MM.1S (cell line): Measurements from ENCODE around the gene PPP6R2.

ENCODE experiments used
- DNase-seq: peaks from one replicate; pipeline ENCODE4 v3.0.0-alpha.2; 2015
- H2AFZ ChIP-seq: fragments of 300-600 bp; sonication (generic); 2 replicates; pipeline ENCODE4 v1.6.0; 2016; ENCODE audit warnings: antibody characterized with exemption, low read length
- H3F3A ChIP-seq: fragments of 300-600 bp; sonication (generic); 2 replicates; pipeline ENCODE4 v1.6.1; 2016; ENCODE audit warnings: mild to moderate bottlenecking, antibody characterized with exemption, low read length, moderate library complexity, mixed read lengths; ENCODE audit not compliant: insufficient read depth
- H3K27ac ChIP-seq: fragments of 300-600 bp; sonication (generic); 2 replicates; pipeline ENCODE4 v1.5.1; 2016; ENCODE audit warnings: mild to moderate bottlenecking, low read length
- H3K27me3 ChIP-seq: fragments of 300-600 bp; sonication (generic); replicated peaks from 2 replicates; pipeline ENCODE4 v1.6.0; 2016; ENCODE audit warnings: low read length; ENCODE audit not compliant: insufficient read depth
- H3K36me3 ChIP-seq: fragments of 300-600 bp; sonication (generic); replicated peaks from 2 replicates; pipeline ENCODE4 v1.6.1; 2016; ENCODE audit warnings: mild to moderate bottlenecking, low read length, mixed read lengths; ENCODE audit not compliant: insufficient read depth
- H3K4me1 ChIP-seq: fragments of 300-600 bp; sonication (generic); 2 replicates; pipeline ENCODE4 v1.6.1; 2016; ENCODE audit warnings: low read length, mixed read lengths
- H3K4me2 ChIP-seq: fragments of 300-600 bp; sonication (generic); 2 replicates; pipeline ENCODE4 v1.6.0; 2016; ENCODE audit warnings: low read depth, low read length
- H3K4me3 ChIP-seq: fragments of 300-600 bp; sonication (generic); 2 replicates; pipeline ENCODE4 v1.5.1; 2016; ENCODE audit warnings: low read length, mixed read lengths
- H3K79me2 ChIP-seq: fragments of 300-600 bp; sonication (generic); 2 replicates; pipeline ENCODE4 v1.6.1; 2016; ENCODE audit warnings: mixed run types, low read length, mixed read lengths
- H3K9ac ChIP-seq: fragments of 300-600 bp; sonication (generic); 2 replicates; pipeline ENCODE4 v1.6.1; 2016; ENCODE audit warnings: low read length, mixed read lengths
- H3K9me2 ChIP-seq: fragments of 300-600 bp; sonication (generic); replicated peaks from 2 replicates; pipeline ENCODE4 v1.6.1; 2016; ENCODE audit warnings: mild to moderate bottlenecking, low read length, mixed read lengths; ENCODE audit not compliant: insufficient read depth
- H3K9me3 ChIP-seq: fragments of 300-600 bp; sonication (generic); replicated peaks from 2 replicates; pipeline ENCODE4 v1.6.1; 2016; ENCODE audit warnings: mild to moderate bottlenecking, low read length, mixed read lengths; ENCODE audit not compliant: insufficient read depth
- H4K20me1 ChIP-seq: fragments of 300-600 bp; sonication (generic); 2 replicates; pipeline ENCODE4 v1.6.1; 2016; ENCODE audit warnings: mild to moderate bottlenecking, low read length, moderate library complexity, mixed read lengths; ENCODE audit not compliant: insufficient read depth
- CTCF ChIP-seq: fragments of 300-600 bp; sonication (generic); IDR thresholded peaks from 2 replicates; pipeline ENCODE4 v1.5.1; 2016; ENCODE audit warnings: antibody characterized with exemption, low read length, mixed read lengths
- EZH2 ChIP-seq: fragments of 300-600 bp; sonication (generic); optimal IDR thresholded peaks from 2 replicates; pipeline ENCODE3; 2017; ENCODE audit warnings: low read depth, mild to moderate bottlenecking, antibody characterized with exemption, low read length, mixed read lengths
- EZH2phosphoT487 ChIP-seq: fragments of 300-600 bp; sonication (generic); IDR thresholded peaks from 2 replicates; pipeline ENCODE4 v1.6.1; 2018; ENCODE audit warnings: antibody characterized with exemption, low read length

Gene PPP6R2

DNA sequence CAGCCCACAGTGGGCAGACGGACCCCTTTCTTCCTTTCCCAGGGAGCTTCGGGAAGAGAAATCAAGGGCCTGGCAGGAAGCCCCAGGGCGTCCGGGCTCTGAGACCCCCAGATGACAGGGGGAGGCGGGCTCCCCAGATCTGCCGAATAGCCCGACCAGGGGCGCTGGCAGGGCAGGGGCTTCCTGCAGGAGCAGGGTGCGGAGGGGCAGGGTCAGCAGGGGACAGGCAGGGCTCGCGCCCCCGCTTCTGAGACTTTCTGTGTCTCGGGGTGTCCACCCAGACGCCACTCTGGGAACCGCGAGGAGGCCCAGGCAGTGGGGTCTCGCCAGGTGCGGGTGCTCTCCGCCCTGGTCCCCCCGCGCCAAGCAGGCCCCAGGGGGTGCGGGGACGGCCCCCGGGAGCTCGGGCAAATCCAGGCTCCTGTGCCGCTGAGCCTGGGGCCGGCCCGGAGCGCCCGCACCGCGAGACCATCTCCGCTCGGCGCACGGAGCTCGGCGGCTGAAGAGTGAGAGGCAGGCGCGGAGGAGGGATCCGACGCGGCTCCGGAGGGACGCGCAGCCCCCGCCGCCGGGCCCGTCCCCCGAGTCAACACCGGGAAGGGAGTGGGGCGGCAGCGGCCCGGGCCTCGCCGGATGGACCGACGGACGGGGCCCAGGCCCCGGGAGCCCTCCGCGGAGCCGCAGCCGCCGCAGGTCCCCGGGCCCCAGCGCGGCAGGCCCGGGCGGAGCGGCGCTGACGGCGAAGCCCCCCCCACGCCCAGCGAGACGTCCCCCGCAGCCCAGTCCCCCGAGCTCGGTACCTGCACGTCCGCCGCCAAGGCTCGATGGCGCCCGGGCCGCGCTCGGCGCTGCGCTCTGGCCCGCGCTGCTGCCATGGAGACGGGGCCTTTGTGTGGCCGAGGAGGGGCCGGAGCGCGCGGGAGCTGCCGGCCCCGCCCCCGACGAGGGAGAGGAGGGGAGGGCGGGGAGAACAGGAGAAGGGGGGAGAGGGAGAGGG lies 36.1 kb upstream of the PPP6R2 start, which contains the start of gene PLXNB2:
PLXNB2 (minus strand) TSS at position 894 of the 997 bp plus-strand sequence. CDS start 17,062 bp downstream, outside the sequence.
- Histone ChIP-seq H3F3A (peaks cover 9% of the 10 kb centered on the region), H2AFZ (peak within 1 kb of the TSS; percentile 36; the same call in 1 of the 2 replicates)
- DNase-seq: peak; percentile 79

GRCh38 chr22:50307890-50308596 lies 35.1 kb upstream of the PPP6R2 start:
- H3K36me3 ChIP-seq: no peaks in the 10 kb centered on the region
- no peaks in the 10 kb centered on the region for H3K9me3 ChIP-seq
- H3K9me2 ChIP-seq: no peaks in the 10 kb centered on the region
- peaks cover 30% of the 10 kb centered on the region for H3K79me2 ChIP-seq
- H3K27me3 ChIP-seq: no peaks in the 10 kb centered on the region
- TF ChIP-seq CTCF: no peak
- TF ChIP-seq EZH2phosphoT487: no peak
- TF ChIP-seq EZH2: no peak
- H3K4me2 ChIP-seq: peak overlapping the region; percentile 53; the same call in 1 of the 2 replicates
- H2AFZ ChIP-seq: no peak overlapping the region
- H3K4me1 ChIP-seq: peaks cover 22% of the 10 kb centered on the region
- H3F3A ChIP-seq: peaks cover 9% of the 10 kb centered on the region
- peak overlapping the region; percentile 17; the same call in 1 of the 2 replicates for H3K9ac ChIP-seq
- H3K27ac ChIP-seq: peak overlapping the region; percentile 55; the same call in 1 of the 2 replicates
- no peak overlapping the region for H3K4me3 ChIP-seq
- no peaks in the 10 kb centered on the region for H4K20me1 ChIP-seq
- DNase-seq: no peak

More for the DNA sequence above, 36.1 kb upstream of the PPP6R2 start, which contains the start of gene PLXNB2:
- peak within 1 kb of the TSS; percentile 55; the same call in 1 of the 2 replicates for H3K27ac ChIP-seq
- no peaks in the 10 kb centered on the region for H3K27me3 ChIP-seq
- H3K36me3 ChIP-seq: no peaks in the 10 kb centered on the region
- peak within 1 kb of the TSS; percentile 76 for H3K4me3 ChIP-seq
- H3K79me2 ChIP-seq: peaks cover 29% of the 10 kb centered on the region
- peaks cover 22% of the 10 kb centered on the region for H3K4me1 ChIP-seq
- no peak for TF ChIP-seq EZH2phosphoT487
- no peak for TF ChIP-seq CTCF
- TF ChIP-seq EZH2: no peak
- H3K9me3 ChIP-seq: no peaks in the 10 kb centered on the region
- no peaks in the 10 kb centered on the region for H4K20me1 ChIP-seq
- H3K9me2 ChIP-seq: no peaks in the 10 kb centered on the region
- H3K4me2 ChIP-seq: peak within 1 kb of the TSS; percentile 79
- H3K9ac ChIP-seq: peak within 1 kb of the TSS; percentile 68

GRCh38 chr22:50308597-50308935 lies 34.6 kb upstream of the PPP6R2 start:
- Histone ChIP-seq H3K36me3 (no peaks in the 10 kb centered on the region), H3K79me2 (peaks cover 33% of the 10 kb centered on the region), H3K27ac (peak overlapping the region; percentile 55; the same call in 1 of the 2 replicates), H3K4me3 (no peak overlapping the region), H3K4me1 (peaks cover 22% of the 10 kb centered on the region), H3F3A (peaks cover 9% of the 10 kb centered on the region), H3K27me3 (no peaks in the 10 kb centered on the region), H2AFZ (no peak overlapping the region), H3K9ac (peak overlapping the region; percentile 17; the same call in 1 of the 2 replicates), H4K20me1 (no peaks in the 10 kb centered on the region), H3K9me2 (no peaks in the 10 kb centered on the region), H3K4me2 (peak overlapping the region; percentile 53), H3K9me3 (no peaks in the 10 kb centered on the region)
- no peak for TF ChIP-seq EZH2phosphoT487
- no peak for TF ChIP-seq CTCF
- TF ChIP-seq EZH2: no peak
- no peak for DNase-seq
